T-helper 2 cell (primary cell): ENCODE results near the gene ISM1.

ENCODE experiments used
- DNase-seq, 5 experiments: peaks; one replicate each; pipeline versions ENCODE4 v3.0.0 to v3.0.0-alpha.2; 2012 to 2022

ISM1 gene

DNA sequence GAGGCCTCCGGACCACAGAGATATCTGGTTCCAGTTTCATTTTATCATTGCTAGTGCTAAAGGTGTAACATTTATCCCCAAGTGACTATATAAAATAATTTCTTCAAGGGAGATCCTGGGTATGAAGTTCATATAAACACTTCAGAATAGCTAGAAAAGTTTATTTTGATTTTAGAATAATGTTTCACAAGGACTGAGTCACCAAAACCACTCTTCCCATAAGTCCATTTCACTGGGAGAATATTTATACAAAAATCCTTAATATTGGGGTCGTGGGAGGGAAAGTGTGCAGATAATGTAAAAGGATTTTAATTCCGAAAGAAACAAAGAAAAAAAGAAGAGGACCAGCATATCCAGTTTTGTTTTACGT is 128.1 kb downstream of the ISM1 start:
- DNase-seq, result no peak
